Amniotic epithelial cell (primary cell): ENCODE measurements around the gene TIGD1.
"Not testable (repeated sequence)": the region's sequence is repeated elsewhere in the genome, so short reads cannot be mapped to it uniquely, and the experiment has no call there.

ENCODE experiments used
- DNase-seq: peaks from one replicate; pipeline ENCODE4 v3.0.0-alpha.2; 2010; ENCODE audit warnings: low read depth

TIGD1 gene

GRCh38 chr2:232570481-232570880, 20.1 kb upstream of the TIGD1 start:
- not testable (repeated sequence) for DNase-seq

DNA sequence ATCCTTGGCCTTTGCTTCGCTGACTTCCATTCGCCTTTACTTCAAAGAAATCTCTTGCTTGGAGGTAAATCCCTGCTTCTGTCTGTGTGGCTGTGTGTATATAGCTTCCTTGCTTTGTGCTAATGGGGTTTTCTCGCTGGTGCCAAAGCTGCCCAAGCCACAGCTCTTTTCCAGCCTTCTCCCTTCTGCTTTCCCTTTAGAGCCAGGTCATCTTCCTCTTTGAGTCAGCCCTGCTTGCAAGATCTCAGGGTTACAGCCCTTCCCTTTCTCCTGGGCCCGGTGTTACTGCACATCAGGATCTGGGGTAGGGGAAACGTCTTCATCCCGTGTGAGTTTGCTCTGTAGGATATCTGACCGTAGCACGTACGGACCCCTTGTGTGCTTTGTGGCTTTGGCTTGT, 19.2 kb upstream of the TIGD1 start:
- DNase-seq, result no peak

GRCh38 chr2:232568161-232568560, 17.8 kb upstream of the TIGD1 start:
- peak; percentile 33 for DNase-seq

DNA sequence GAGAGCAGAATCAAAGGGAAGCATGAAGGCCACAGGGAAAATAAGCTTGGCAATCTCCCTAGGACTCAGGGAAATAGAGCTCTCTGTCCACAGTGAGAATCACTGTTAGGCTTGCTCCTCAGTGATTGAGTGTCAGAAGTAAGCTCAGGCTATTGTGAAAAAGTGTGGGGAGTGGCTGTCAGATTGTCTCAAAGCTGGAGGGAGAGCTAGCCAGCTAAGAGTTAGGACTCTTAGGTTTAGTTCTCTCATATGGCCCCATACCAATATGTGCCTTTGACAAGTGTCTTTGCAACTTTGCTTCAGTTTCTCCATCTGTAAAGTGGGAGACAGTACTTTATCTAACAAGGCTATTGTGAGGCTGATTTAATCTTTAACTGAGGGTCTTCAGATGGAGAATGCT, 17.4 kb upstream of the TIGD1 start:
- no peak for DNase-seq

- DNase-seq, result peak; percentile 52
Observed at GRCh38 chr2:232563580-232563979, 13.2 kb upstream of the TIGD1 start.

DNA sequence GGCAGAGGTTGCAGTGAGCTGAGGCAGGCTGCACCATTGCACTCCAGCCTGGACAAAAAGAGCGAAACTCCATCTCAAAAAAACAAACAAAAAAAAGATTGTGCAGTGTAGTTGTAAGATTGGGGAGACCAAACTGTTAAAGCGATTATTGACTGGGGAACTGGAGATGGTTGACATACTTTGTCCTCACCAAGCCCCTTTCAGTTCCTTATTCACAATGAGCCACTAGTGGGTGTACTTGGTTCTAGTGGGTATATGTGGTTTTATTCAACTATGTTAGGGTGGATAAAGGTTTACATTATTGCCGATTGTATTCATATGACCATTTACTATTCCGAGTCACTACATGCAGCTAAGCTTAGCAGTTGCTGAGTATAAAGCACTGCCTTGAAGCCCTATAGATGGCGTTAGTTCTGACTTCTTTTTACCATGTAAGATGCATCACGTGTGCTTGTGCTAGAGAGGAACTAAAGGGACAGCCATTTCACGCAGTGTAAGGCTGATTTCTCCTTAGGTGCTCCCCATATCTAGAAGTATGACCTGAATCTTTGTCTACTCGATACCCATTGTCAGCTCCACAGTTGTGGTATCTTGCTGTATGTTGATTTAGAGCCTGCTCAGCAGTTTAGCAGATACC, 12.3 kb upstream of the TIGD1 start:
- DNase-seq, result no peak

DNA sequence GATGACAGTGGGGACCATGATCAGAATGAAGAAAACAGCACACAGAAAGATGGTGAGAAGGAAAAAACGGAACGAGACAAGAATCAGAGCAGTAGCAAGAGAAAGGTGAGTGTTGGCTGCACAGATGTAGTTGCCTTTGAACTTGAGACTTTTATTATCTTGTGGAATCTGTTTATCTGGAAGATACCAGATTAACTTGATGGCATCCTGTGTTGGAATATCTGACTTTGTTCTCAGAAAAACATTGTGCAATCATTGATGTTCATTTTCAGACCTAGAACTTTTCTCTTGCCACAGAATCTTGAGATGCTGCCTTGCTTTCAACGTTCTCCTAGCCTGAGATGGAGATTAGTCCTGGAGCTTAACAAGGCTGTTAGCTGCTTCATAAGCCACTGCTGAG, 6.1 kb upstream of the TIGD1 start:
- DNase-seq, result peak; percentile 70

- no peak for DNase-seq
Observed at GRCh38 chr2:232551776-232552175, 1.4 kb upstream of the TIGD1 start.

- no peak for DNase-seq
Observed at GRCh38 chr2:232551250-232551638, 887 bp upstream of the TIGD1 start.

DNA sequence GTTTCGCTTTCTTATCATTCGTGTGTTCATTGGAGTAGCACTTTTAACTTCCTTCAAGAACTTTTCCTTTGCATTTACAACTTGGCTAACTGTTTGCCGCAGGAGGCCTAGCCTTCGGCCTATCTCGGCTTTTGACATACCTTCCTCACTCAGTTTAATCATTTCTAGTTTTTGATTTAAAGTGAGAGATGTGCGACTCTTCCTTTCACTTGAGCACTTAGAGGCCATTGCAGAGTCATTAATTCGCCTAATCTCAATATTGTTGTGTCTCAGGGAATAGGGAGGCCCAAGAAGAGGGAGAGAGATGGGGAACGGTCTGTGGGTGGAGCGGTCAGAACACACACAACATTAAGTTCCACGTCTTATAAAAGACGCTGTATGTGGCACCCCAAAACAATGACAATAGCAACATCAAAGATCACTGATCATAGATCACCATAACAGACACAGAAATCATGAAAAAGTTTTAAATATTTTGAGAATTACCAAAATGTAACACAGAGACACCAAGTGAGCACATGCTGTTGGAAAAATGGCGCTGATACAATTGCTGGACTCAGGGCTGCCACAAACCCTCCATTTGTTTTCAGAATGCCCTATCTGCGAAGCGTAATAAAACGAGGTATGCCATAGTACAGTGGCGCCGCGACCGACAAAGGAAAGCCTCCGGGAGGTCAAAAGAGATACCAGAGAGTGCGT, 553 bp downstream of the TIGD1 start:
- peak; percentile 15 for DNase-seq

DNA sequence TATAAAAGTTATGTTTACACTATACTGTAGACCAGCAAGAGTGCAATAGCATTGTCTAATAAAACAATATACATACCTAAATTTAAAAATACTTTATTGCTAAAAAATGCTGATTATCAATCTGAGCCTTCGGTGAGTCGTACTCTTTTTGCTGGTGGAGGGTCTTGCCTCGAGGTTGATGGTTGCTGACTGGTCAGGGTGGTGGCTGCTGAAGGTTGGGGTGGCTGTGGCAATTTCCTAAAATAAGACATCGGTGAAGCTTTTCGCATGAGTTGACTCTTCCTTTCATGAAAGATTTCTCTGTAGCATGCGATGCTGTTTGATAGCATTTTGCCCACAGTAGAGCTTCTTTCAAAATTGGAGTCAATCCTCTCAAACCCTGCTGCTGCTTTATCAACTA, 2.4 kb downstream of the TIGD1 start:
- DNase-seq, result no peak

GRCh38 chr2:232545511-232546375, 4.6 kb downstream of the TIGD1 start:
- DNase-seq, result no peak

DNA sequence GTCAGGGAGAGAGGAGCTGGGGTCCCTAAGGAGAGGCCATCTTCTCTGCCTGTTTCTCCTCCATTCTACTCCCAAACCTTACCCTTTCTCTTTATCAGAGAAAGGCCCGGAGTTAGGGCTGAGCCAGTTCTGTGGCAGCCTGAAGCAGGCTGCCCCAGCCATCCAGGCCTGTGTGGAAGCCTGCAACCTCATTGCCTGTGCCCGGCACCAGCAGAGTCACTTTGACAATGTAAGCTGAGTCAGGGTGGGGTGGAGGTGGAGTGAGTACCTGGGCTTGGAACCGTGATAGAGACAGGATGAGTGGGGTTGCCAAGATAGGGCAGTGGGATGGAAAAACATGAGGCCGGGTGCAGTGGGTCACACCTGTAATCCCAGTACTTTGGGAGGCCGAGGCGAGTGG, 5.7 kb downstream of the TIGD1 start:
- no peak for DNase-seq

DNA sequence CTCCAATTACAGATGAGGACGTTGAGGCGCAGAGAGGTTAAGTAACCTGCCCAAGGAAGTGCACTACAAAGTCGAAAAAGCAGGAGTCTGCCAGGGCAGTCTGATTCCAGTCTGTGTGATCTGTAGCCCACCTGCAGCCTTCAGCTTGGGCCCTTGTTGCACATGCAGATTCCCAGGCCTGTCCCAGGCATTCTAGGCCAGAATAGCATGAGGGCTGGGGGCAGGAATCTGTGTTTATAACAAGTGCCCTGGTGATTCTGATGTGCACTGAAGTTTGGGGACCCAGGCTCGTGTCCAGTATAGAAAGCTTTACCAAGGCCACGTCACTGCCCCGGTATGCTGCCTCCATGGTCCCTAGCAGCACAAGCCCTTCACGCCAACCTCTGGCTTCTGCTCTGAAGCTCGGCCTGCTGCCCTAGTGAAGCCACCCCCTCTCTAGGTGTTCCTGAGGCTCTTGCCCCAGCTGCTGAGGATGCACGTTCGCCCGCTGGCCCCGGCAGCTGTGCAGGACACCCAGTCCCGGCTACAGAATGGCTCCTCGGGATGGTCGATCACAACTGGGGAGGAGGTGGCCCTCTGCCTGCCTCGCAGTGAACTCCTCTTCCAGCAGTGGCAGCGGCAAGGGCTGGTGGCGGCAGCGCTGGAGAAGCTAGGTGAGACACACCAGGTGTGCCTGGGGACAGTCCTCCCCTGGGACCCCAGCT, 6.3 kb downstream of the TIGD1 start:
- DNase-seq, result no peak

DNA sequence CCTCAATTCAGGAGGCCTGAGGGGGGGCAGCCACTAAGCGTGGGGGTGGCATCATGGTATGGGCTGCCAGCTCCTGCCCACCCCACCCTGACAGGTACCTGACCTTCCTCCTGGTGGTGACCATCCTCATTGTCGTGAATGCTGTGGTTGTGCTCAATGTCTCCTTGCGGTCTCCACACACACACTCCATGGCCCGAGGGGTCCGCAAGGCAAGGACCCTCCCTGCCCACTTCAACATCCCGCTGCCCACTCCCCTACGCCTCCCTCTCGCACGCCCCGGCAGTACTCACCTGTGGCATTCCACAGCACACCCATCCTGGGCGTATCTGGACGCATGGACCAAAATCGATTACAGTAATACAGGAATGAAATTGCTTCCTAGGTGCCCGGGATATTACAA, 6.9 kb downstream of the TIGD1 start:
- DNase-seq, result no peak

- no peak for DNase-seq
Observed at GRCh38 chr2:232542715-232543467, 7.5 kb downstream of the TIGD1 start.

DNA sequence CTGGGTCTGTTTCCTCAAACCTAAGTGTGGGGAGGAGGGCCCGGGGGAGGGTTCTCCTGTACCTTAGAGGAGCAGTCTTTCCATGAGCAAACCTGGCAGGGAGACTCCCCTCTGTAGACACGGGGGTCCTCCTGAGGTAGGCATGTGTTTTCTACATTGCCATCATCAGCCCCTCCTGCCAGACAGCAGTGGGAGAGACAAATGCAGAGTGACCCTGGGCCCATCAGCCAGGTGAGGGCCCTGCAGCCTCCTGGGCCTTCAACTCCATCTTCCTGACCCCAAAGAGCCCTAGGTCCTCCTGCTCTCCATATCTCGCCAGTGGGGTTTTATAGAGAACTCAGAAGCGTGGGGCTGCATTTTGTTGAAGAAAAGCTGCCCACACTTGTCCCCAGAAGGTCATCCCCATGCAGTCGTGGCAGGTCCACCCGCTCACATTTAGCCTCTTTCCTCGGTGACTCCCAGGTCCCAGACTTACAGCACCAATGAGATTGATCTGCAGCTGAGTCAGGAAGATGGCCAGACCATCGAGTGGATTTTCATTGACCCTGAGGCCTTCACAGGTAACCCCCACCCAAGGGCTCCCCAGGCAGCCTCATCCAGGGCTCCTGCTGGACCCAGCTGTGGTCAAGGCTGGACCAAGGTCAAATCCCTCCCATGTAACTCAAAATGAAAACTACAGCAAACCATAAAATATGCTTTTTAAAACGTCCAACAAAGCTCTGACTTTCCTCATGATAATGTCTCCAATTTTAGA, 8.2 kb downstream of the TIGD1 start:
- DNase-seq, result no peak

- DNase-seq, result no peak
Observed at GRCh38 chr2:232541195-232541960, 9.0 kb downstream of the TIGD1 start.

GRCh38 chr2:232540441-232541041, 9.8 kb downstream of the TIGD1 start:
- DNase-seq, result no peak
